GM19438 (cell line): Measurements from ENCODE around the gene PRELID1.

Experiments
- ATAC-seq: cut with Tn5 transposase; IDR thresholded peaks from one replicate; pipeline ENCODE4 v1.9.1; 2021; ENCODE audit warnings: low read depth; ENCODE audit not compliant: unreplicated experiment

The PRELID1 gene

GRCh38 chr5:177354256-177354655, 50.7 kb downstream of the PRELID1 start:
- ATAC-seq = no peak

GRCh38 chr5:177354711-177355110, 51.1 kb downstream of the PRELID1 start:
- ATAC-seq = no peak

DNA sequence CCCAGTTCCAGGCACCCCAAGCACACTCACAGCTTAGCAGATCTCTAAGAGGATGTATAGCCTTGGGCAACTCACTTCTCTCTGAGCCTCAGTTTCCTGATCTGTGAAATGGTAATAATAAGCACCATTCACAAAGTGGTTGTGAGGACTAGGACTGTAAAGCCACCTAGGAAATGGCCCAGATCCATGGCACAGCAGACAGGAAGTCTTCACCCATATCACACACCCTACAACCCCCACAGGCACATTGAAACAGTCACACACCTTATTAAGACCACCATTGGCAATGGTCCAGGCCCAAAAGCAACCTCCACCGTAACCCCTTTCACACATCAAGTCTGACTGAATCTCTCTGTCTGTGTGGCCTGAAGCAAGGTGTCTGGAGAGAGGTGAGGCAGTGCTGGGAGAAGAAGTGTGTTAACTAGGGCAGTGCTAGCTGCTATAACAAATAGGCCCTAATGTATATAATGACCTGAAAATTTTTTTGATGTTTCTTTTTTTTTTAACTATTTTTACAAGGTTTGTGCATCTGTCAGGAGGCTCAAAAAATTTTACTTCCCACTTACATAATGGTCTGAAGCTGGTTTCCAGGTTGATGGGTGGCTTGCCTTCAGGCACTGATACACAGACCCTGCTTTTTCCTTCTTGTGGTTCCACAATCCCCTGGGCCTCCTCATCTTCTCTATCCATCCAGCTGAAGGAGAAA, 51.7 kb downstream of the PRELID1 start:
- ATAC-seq = no peak

DNA sequence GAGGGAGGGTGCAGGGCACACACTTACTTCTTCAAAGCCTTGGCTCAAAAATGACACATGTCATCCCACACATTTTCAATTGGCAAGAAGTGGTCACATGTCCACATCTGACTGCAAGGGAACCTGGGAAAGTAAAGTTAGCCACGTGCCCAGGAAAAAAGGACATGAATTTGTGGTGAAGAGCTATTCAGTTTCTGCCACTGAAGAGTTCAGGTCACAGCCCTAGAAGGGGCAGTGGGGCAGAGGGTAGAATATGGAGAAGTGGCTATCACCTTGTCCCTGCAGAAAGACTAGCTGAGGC, 52.2 kb downstream of the PRELID1 start:
- ATAC-seq = no peak
